NCI-H524 (cell line): Measurements from ENCODE around the gene PTTG1IP2.
"Not testable (repeated sequence)": the region's sequence is repeated elsewhere in the genome, so short reads cannot be mapped to it uniquely, and the experiment has no call there.

Source experiments
- DNase-seq, 2 experiments: peaks; one replicate each; lab custom pipeline; 2025; lab: John Stamatoyannopoulos, UW

Gene PTTG1IP2

GRCh38 chr7:90469554-90469953, at the start of gene PTTG1IP2:
Gene PTTG1IP2 (plus strand): TSS chr7:90469639. CDS start chr7:90469787, 148 bp downstream.
- DNase-seq: no peak

GRCh38 chr7:90421651-90422050, 47.8 kb upstream of the PTTG1IP2 start:
- DNase-seq: no peak

GRCh38 chr7:90424720-90425119, 44.7 kb upstream of the PTTG1IP2 start:
- DNase-seq: no peak

- DNase-seq: no peak
Measured at GRCh38 chr7:90425376-90425775, 44.1 kb upstream of the PTTG1IP2 start.

GRCh38 chr7:90430614-90431460, 38.6 kb upstream of the PTTG1IP2 start:
- peak in 1 of 2 experiments; percentile 58 for DNase-seq

GRCh38 chr7:90432752-90433151, 36.7 kb upstream of the PTTG1IP2 start:
- no peak for DNase-seq

GRCh38 chr7:90433221-90433620, 36.2 kb upstream of the PTTG1IP2 start:
- no peak for DNase-seq

- DNase-seq: no peak
Measured at GRCh38 chr7:90445633-90446032, 23.8 kb upstream of the PTTG1IP2 start.

- no peak for DNase-seq
Measured at GRCh38 chr7:90446137-90446899, 23.1 kb upstream of the PTTG1IP2 start.

- peak; percentile 42 to 95 for DNase-seq
Measured at GRCh38 chr7:90453259-90453891, 16.1 kb upstream of the PTTG1IP2 start.

- no peak for DNase-seq
Measured at GRCh38 chr7:90453931-90454330, 15.5 kb upstream of the PTTG1IP2 start.

- peak; percentile 1 to 59 for DNase-seq
Measured at GRCh38 chr7:90455163-90456030, 14.0 kb upstream of the PTTG1IP2 start.

- peak in 1 of 2 experiments; percentile 35 for DNase-seq
Measured at GRCh38 chr7:90458104-90458503, 11.3 kb upstream of the PTTG1IP2 start.

GRCh38 chr7:90459888-90460287, 9.6 kb upstream of the PTTG1IP2 start:
- DNase-seq: no peak

GRCh38 chr7:90461219-90461618, 8.2 kb upstream of the PTTG1IP2 start:
- no peak for DNase-seq

- not testable (repeated sequence) for DNase-seq
Measured at GRCh38 chr7:90463151-90463628, 6.2 kb upstream of the PTTG1IP2 start.

- no peak for DNase-seq
Measured at GRCh38 chr7:90465816-90466215, 3.6 kb upstream of the PTTG1IP2 start.

GRCh38 chr7:90472805-90473540, 3.5 kb downstream of the PTTG1IP2 start:
- DNase-seq: no peak

- no peak for DNase-seq
Measured at GRCh38 chr7:90473814-90474213, 4.4 kb downstream of the PTTG1IP2 start.

GRCh38 chr7:90474284-90475210, 5.1 kb downstream of the PTTG1IP2 start:
- no peak for DNase-seq
